C4-2B (cell line): ENCODE results near the gene FBXL2.

Experiments used
- CTCF ChIP-seq: fragments of 450-650 bp; conservative IDR thresholded peaks from 2 replicates; pipeline ENCODE4 v1.5.1; 2017; ENCODE audit warnings: mild to moderate bottlenecking
- ZFX ChIP-seq: fragments of 450-650 bp; IDR thresholded peaks from 2 replicates; pipeline ENCODE4 v1.6.1; 2017

GRCh38 chr3:33426068-33426467 lies 148.8 kb downstream of the FBXL2 start:
- TF ChIP-seq CTCF (no peak), ZFX (no peak)
